Sigmoid colon (tissue), 7 donors: ENCODE measurements around the gene SPARCL1. TPM values are rescaled to one million over a fixed set of nuclear protein-coding genes. Genes with fewer than 3 reads are reported as not detected.
A peak's percentile ranks its signal among the peaks of the same experiment; 100 is the strongest.

Source experiments
- DNase-seq: peaks from one replicate; pipeline ENCODE4 v3.0.0-alpha.2; 2019
- H3K27ac ChIP-seq, 4 donors: fragments of 200-600 bp; sonication (generic); one replicate each; pipeline ENCODE4 v1.5.1; 2016 to 2019; ENCODE audit warnings: mild to moderate bottlenecking in 1 of 4
- H3K27me3 ChIP-seq, 3 donors: fragments of 200-600 bp; sonication (generic); one replicate each; pipeline ENCODE4 v1.5.1; 2019; ENCODE audit warnings: mild to moderate bottlenecking in 1 of 3
- H3K36me3 ChIP-seq, 4 donors: fragments of 200-600 bp; sonication (generic); one replicate each; pipeline ENCODE4 v1.5.1; 2016 to 2019
- H3K4me1 ChIP-seq, 4 donors: fragments of 200-600 bp; sonication (generic); one replicate each; pipeline ENCODE4 v1.5.1; 2017 to 2019
- H3K4me3 ChIP-seq, 4 donors: fragments of 200-600 bp; sonication (generic); one replicate each; pipeline ENCODE4 v1.5.1; 2017 to 2019; ENCODE audit warnings: mild to moderate bottlenecking in 2 of 4, moderate library complexity in 1 of 4
- H3K9me3 ChIP-seq, 4 donors: fragments of 200-600 bp in 3 of 4; sonication (generic) in 3 of 4; one replicate each; pipeline versions ENCODE4 v1.5.1 to v1.6.1; 2013 to 2019
- CTCF ChIP-seq, 4 experiments: fragments of 450-650 bp in 3 of 4; fragments of 200-600 bp in 1 of 4; IDR thresholded peaks; one replicate each; pipeline ENCODE4 v1.5.1; 2016 to 2019; ENCODE audit warnings: antibody characterized with exemption in 4 of 4, mild to moderate bottlenecking in 3 of 4, moderate library complexity in 2 of 4
- EP300 ChIP-seq, 4 donors: sonication (generic); formaldehyde crosslinking; IDR thresholded peaks; one replicate each; pipeline ENCODE4 v1.6.1; 2017; ENCODE audit warnings: antibody characterized with exemption in 4 of 4
- POLR2A ChIP-seq, 2 donors: fragments of 450-650 bp; IDR thresholded peaks; one replicate each; pipeline ENCODE4 v1.6.1; 2016; ENCODE audit warnings: antibody characterized with exemption in 2 of 2, mild to moderate bottlenecking in 2 of 2, moderate library complexity in 2 of 2
- POLR2AphosphoS5 ChIP-seq, 4 donors: sonication (generic); formaldehyde crosslinking; IDR thresholded peaks; one replicate each; pipeline ENCODE4 v1.6.1; 2017; ENCODE audit warnings: antibody characterized with exemption in 4 of 4
- WGBS, 2 donors: extraction: QIAGEN DNeasy Blood & Tissue Kit; methylation state at CpG; one replicate each; pipeline ENCODE4 v1.1.7; 2013; 5-methylcytosine and 5-hydroxymethylcytosine counted together
- intact Hi-C: fragments of 100-400 bp; cut with DNase I; formaldehyde crosslinking; loops from one replicate; pipeline ENCODE4 v1.15.1; 2023
- polyA plus RNA-seq, 3 donors: library from polyadenylated mRNA; stranded (reverse); fragments of 200-250 nt; gene quantifications; one replicate each; pipeline ENCODE4 v1.2.3, GENCODE V29; 2013
- total RNA-seq, 4 donors: library from RNA; depleted of rRNA; stranded (reverse); fragments of >200 nt; gene quantifications; one replicate each; pipeline ENCODE4 v1.1.0, GENCODE V29; 2016
- donor health status: healthy with polysubstance abuse.
- donor health status: Bipolar disorder and iron deficiency.
- donor health status: healthy.

Gene SPARCL1
- total and polyA plus RNA-seq, 7 donors: 10.4 to 1,386 (median 1,005) TPM

DNA sequence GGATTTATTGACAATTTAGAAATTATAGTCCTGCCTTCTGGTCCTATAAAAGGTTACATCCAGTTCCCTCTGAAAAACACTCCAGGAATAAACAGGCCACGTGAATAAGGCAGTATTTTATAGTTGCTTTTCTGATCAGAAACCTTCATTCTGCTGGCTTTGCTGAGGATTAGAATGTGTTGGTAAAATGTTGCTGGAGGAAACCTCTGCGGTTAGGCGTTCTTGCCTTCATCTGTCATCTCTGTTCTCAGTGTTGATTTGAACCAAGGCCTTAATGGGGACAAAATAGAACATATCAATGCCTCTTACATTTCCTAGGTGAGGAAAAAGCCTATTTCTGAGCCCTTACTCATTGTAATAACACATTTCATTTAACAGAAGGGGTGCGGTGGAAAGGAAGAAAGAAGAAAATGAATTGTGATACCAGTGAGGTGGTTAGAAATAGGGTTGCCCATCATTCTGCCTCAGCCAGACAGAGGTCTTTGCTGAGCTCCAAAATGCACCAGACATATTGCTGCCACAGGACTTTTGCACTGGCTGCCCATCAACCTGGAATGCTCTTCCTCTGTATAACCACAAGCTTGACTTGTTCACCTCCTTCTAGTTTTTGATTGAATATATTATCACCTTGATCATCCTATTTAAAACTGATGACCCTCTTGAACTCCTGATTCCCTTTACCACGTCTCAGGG, 18.0 kb upstream of the SPARCL1 start:
- peaks cover 0 to 4% (median 3%) of the 10 kb centered on the region in 4 donors for H3K4me1 ChIP-seq
- no peaks in the 10 kb centered on the region for H3K27me3 ChIP-seq
- no peaks in the 10 kb centered on the region for H3K36me3 ChIP-seq
- 56 to 63% methylated on average over 5 of the region's 5 CpGs for WGBS, 2 donors
- DNase-seq: no peak
- no peak overlapping the region for H3K27ac ChIP-seq
- H3K9me3 ChIP-seq: no peaks in the 10 kb centered on the region
- TF ChIP-seq CTCF (IDR thresholded peaks at IDR 0.05) (no peak), POLR2AphosphoS5 (IDR thresholded peaks at IDR 0.05) (no peak), POLR2A (IDR thresholded peaks at IDR 0.05) (no peak), EP300 (IDR thresholded peaks at IDR 0.05) (no peak)
- intact Hi-C loops: loop anchor here (10.0 kb wide), 1 partner anchor 978 kb away; the partner anchor contains the start of gene PYURF
- H3K4me3 ChIP-seq: no peak overlapping the region

DNA sequence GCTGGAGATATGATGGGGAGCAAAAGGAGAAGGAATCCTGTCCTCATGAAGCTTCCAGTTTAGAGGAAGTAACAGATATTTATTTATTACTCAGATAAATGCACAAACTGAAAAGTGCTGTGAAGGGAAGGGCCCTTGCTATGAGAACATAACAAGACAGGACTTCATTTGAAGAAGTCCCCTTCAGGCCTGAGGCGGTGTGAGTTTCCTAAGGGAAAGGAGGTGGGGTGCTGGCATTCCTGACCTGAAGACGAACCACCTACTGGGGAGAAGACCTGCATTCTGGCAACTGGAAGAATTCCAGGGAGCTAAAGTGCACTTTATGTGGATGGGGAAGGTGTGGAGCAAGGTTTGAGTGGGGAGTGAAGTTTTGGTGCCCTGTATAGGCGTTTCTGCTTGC, 15.9 kb upstream of the SPARCL1 start:
- TF ChIP-seq POLR2AphosphoS5 (IDR thresholded peaks at IDR 0.05) (no peak), CTCF (IDR thresholded peaks at IDR 0.05) (no peak), POLR2A (IDR thresholded peaks at IDR 0.05) (no peak), EP300 (IDR thresholded peaks at IDR 0.05) (no peak)
- WGBS, 2 donors: 70 to 87% methylated on average over 3 of the region's 3 CpGs
- no peak for DNase-seq
- Histone ChIP-seq H3K27me3 (no peaks in the 10 kb centered on the region), H3K4me3 (no peak overlapping the region), H3K4me1 (peaks cover 0 to 24% (median 20%) of the 10 kb centered on the region in 4 donors), H3K27ac (no peak overlapping the region), H3K9me3 (no peaks in the 10 kb centered on the region), H3K36me3 (no peaks in the 10 kb centered on the region)
- intact Hi-C loops: loop anchor here (10.0 kb wide), 1 partner anchor 980 kb away; the partner anchor contains the start of gene PYURF

- Histone ChIP-seq H3K36me3 (no peaks in the 10 kb centered on the region), H3K4me3 (no peak overlapping the region), H3K27me3 (no peaks in the 10 kb centered on the region), H3K4me1 (peaks cover 0 to 28% (median 24%) of the 10 kb centered on the region in 4 donors), H3K9me3 (no peaks in the 10 kb centered on the region), H3K27ac (peak overlapping the region in 2 of 4 donors; percentile 22 to 92)
- TF ChIP-seq CTCF (IDR thresholded peaks at IDR 0.05) (peak; percentile 33 to 66 (median 48)), POLR2A (IDR thresholded peaks at IDR 0.05) (no peak), POLR2AphosphoS5 (IDR thresholded peaks at IDR 0.05) (peak in 1 of 4 donors; percentile 23), EP300 (IDR thresholded peaks at IDR 0.05) (no peak)
- no peak for DNase-seq
- 27 to 56% methylated on average over 3 of the region's 3 CpGs for WGBS, 2 donors
- intact Hi-C loops: loop anchor here (1.0 to 10.0 kb wide), 6 partner anchors 122 to 981 kb away; partner anchors contain the start of genes HSD17B11, NUDT9 and PYURF
These were observed 14.8 kb upstream of the SPARCL1 start for GRCh38 chr4:87543835-87544461.

DNA sequence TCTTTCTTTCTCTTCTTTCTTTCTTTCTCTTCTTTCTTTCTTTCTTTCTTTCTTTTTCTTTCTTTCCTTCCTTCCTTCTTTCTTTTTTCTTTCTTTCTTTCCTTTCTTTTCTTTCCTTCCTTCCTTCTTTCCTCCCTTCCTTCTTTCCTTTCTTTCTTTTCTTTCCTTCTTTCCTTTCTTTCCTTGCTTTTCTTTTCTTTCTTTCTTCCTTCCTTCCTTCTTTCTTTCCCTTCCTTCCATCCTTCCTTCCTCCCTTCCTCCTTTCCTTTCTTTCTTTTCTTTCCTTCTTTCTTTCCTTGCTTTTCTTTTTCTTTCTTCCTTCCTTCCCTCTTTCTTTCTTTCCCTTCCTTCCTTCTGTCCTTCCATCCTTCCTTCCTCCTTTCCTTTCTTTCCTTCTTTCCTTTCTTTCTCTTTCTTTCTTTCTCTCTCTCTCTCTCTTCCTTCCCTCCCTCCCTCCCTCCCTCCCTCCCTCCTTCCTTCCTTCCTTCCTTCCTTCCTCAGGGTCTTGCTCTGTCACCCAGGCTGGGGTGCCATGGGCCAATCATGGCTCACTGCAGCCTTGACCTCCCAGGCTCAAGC, 13.6 kb upstream of the SPARCL1 start:
- no peak for DNase-seq
- H3K4me1 ChIP-seq: peaks cover 0 to 28% (median 24%) of the 10 kb centered on the region in 4 donors
- TF ChIP-seq CTCF (IDR thresholded peaks at IDR 0.05): no peak
- no peak for TF ChIP-seq EP300 (IDR thresholded peaks at IDR 0.05)
- no peak for TF ChIP-seq POLR2AphosphoS5 (IDR thresholded peaks at IDR 0.05)
- intact Hi-C loops: loop anchor here (5.0 to 10.0 kb wide), 5 partner anchors 121 to 982 kb away; partner anchors contain the start of genes HSD17B11, NUDT9 and PYURF
- H3K27ac ChIP-seq: peak overlapping the region; percentile 84 to 92 (median 86)
- no peak overlapping the region for H3K4me3 ChIP-seq
- no peaks in the 10 kb centered on the region for H3K36me3 ChIP-seq
- H3K27me3 ChIP-seq: no peaks in the 10 kb centered on the region
- no peaks in the 10 kb centered on the region for H3K9me3 ChIP-seq
